ENCODE results near the gene USF2.

The USF2 gene

GRCh38 chr19:35265126-35265899 lies 3.4 kb upstream of the USF2 start:
- no peak for DNase-seq

- no peak for DNase-seq
Observed at GRCh38 chr19:35265900-35266519, 2.8 kb upstream of the USF2 start.

- no peak for DNase-seq
Observed at GRCh38 chr19:35266520-35267352, 2.0 kb upstream of the USF2 start.

- peak in 24 of 51 donors; percentile 15 to 68 (median 48) for DNase-seq
Observed at GRCh38 chr19:35267353-35267817, 1.4 kb upstream of the USF2 start.

GRCh38 chr19:35267818-35268535 lies 785 bp upstream of the USF2 start:
- peak in 41 of 51 donors; percentile 23 to 80 (median 58) for DNase-seq

- DNase-seq: peak in 48 of 51 donors; percentile 26 to 89 (median 77)
Observed at GRCh38 chr19:35269438-35270117, 816 bp downstream of the USF2 start.

- DNase-seq: no peak
Observed at GRCh38 chr19:35270381-35270811, 1.6 kb downstream of the USF2 start.

- no peak for DNase-seq
Observed at GRCh38 chr19:35271546-35271945, 2.8 kb downstream of the USF2 start.

- DNase-seq: peak in 8 of 51 donors; percentile 15 to 30 (median 24)
Observed at GRCh38 chr19:35272122-35272719, 3.5 kb downstream of the USF2 start.

- DNase-seq: no peak
Observed at GRCh38 chr19:35272954-35273649, 4.3 kb downstream of the USF2 start.

- peak in 1 of 51 donors; percentile 25 for DNase-seq
Observed at GRCh38 chr19:35273686-35274259, 5.0 kb downstream of the USF2 start.

- DNase-seq: no peak
Observed at GRCh38 chr19:35274323-35274722, 5.6 kb downstream of the USF2 start.

- no peak for DNase-seq
Observed at GRCh38 chr19:35276706-35277281, 8.0 kb downstream of the USF2 start.

- no peak for DNase-seq
Observed at GRCh38 chr19:35278578-35279284, 10.0 kb downstream of the USF2 start.

- DNase-seq: no peak
Observed at GRCh38 chr19:35279374-35279773, 10.6 kb downstream of the USF2 start.

- no peak for DNase-seq
Observed at GRCh38 chr19:35279985-35280821, 11.4 kb downstream of the USF2 start.

GRCh38 chr19:35281303-35281702 lies 12.5 kb downstream of the USF2 start:
- no peak for DNase-seq
